Measurements from ENCODE around the gene LAMB3. TPM values are rescaled to one million over a fixed set of nuclear protein-coding genes. Genes with fewer than 3 reads are reported as not detected.
A peak's percentile ranks its signal among the peaks of the same experiment; 100 is the strongest.

The LAMB3 gene
- total RNA-seq, 1 donor from 2014 or later: 3.6 TPM

DNA sequence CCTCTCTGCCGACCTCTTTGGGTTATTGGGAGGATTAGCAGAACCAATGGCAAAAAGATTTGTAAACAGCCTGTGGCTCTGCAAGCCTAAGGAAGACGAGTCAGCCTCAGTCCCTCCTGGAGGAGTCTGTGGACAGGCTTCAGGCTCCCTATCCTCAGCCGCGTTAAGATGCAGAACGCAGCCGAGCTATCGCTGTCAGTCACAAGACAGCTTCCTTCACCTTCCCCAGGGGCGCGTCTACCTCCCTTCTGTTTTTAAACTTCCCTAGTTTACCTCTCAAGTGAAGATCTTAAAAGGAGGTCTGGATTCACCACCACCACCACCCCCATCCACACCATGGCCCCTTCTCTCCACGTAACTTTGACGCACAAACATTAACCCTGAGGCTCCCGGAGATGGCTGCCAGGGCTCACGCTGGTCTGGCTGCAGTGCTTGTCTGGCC is 68.0 kb downstream of the LAMB3 start:
- intact Hi-C loops (cut with DNase I): no loop called here
- no peak for DNase-seq (ENCODE audit: low spot score)

DNA sequence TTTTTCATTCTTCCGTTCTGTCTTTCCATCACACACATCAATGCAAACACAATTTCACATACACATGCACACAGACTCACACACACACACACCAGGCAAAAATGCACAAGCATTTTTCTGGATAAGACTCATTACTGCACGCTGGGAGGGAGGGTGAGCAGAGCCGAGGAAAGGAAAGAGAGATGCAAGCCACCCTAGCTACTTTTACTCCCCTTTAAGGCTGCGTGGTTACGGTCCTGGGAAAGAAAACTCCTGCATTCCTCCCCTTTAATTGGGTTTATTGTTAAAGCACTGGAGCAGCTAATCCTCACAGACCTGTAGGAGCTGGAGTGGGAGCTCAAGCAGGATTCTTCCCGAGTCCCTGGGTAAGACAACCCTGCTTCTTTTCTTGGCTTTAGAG is 68.8 kb downstream of the LAMB3 start, which contains the start of gene CAMK1G:
TSS of gene CAMK1G (plus strand) at position 307 of the 400 bp plus-strand sequence. CDS start 11,270 bp downstream, outside the sequence.
- intact Hi-C loops (cut with DNase I): no loop called here
- no peak for DNase-seq (ENCODE audit: low spot score)

DNA sequence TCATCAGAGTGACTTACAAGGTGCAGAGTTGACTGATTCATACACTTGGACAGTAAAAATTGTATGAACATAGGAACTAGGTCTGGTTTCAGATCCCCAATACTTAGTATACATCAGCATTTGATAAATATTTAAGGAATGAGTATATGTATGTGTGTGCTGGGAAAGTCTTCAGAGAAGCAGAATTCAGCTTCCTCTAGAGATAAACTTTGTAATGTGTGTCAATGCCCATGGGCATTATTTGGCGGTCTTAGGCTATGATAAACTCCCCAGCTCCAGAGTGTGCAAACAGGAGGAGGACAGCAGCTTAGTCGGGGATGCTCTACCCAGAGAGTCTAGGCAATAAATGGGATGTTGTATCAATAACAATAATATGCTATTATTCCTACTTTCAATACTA is 71.6 kb downstream of the LAMB3 start:
- no peak for DNase-seq (ENCODE audit: low spot score)
- intact Hi-C loops (cut with DNase I): no loop called here

DNA sequence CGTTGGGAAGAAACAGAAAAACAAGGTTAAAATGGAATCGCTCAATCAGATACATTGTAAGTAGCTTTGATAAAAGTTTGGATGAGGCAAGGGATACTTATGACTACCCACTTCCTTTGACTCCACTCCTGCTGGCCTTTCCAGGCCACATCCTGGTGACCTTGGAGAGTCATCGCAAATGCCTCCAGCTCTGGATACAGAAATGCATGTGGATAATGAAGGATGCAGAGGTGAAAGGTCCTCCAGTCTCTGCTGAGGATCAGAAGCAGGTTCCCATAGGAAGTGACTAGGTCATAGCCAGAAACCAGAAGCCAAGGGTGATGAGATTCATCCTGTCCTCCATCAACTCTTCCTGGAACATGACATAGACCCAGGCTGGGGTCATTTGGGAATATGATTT is 74.9 kb downstream of the LAMB3 start:
- intact Hi-C loops (cut with DNase I): loop anchor here (2.0 to 10.0 kb wide), 4 partner anchors 115 to 407 kb away; partner anchors contain the start of gene UTP25
- DNase-seq (ENCODE audit: low spot score): no peak

DNA sequence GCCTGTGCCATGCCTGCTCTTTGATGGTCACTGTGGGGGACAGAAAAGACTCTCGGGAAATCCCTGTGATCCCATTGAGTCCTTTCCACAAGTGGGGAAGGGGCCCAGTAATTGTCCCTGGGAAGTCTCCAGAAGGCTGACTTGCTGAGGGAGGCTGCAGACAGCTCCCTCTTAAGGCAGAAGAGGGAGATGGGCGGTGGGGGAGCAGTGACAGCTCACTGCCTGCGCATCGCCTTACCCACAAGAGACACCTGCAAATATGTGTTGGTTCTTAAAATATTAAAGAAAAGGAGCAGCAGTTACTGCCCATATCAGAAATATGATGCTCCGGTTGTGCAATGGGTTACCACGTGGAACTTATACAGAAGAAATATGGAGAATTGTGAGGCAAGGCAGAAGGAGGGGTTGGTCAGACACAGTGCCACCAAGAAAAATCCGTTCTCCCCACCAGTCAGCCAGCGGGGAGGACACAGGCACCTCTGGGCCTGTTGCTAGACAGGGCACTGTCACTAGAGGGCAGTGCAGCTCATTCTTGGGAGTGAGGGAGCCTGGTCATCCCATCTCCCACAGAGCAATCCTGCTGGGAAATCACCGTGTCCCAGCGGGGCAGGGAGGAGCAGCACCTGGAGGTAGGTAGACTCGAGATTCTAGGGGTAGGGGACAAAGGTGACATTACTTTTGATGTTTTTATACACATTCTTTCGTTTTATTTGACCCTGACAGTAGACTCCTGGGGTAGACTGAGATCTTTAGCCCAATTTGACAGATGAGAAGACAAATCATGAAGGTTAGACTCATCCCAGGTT is 75.6 kb downstream of the LAMB3 start:
- intact Hi-C loops (cut with DNase I): loop anchor here (2.0 to 10.0 kb wide), 4 partner anchors 116 to 408 kb away; partner anchors contain the start of gene UTP25
- peak; percentile 91 for DNase-seq (ENCODE audit: low spot score)

DNA sequence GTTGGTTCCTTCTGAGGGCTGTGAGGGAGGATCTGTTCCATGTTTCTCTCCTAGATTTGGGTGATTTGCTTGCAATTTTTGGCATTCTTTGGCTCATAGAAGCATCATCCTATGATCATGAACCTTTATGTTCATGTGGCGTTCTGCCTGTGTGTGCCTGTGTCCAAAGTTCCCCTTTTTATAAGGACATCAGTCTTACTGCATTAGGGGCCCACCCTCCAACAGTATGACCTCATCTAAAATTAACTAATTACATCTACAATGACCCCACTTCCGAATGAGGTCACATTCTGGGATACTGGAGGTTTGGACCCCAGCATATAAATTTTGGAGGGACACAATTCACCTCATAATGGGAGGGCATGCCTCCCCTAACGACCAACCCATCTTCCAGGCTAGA is 81.5 kb downstream of the LAMB3 start:
- no peak for DNase-seq (ENCODE audit: low spot score)
- intact Hi-C loops (cut with DNase I): loop anchor here (10.0 kb wide), 2 partner anchors 254 to 414 kb away; partner anchors contain the start of gene UTP25

DNA sequence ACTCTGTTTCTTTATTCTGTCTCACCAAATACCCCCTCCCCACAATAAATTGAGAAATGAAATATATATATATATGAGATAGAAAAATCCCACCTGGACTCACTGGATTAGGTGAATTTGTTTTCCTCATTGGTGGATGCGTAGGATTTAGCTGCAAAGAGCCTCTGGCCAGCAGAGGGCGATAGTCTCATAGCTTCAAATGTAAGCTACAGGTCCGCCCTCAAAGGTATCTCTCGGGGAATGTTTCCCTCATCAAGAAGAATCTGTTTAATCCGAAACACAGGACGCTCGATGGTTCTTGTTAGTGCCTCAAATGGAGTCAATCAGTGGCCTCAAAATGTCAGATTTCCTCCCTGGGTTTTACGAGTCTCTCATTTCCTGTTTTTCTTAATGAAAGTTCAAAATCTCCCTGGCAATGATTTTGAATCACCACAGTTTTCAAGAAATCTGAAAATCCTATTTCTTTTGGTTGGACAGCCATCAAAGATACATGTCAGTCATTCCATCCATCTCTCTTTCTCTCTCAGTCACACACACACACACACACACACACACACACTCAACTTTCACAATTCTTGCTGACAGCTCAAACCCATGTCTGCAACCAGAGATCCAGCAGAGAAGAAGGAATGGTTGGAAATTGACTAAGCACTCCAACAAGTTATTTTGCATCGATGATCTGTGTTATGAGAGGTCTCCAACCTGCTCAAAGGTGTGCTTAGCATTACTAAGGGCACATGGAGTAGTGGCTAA is 82.6 kb downstream of the LAMB3 start:
- intact Hi-C loops (cut with DNase I): loop anchor here (10.0 kb wide), 2 partner anchors 255 to 415 kb away; partner anchors contain the start of gene UTP25
- no peak for DNase-seq (ENCODE audit: low spot score)

DNA sequence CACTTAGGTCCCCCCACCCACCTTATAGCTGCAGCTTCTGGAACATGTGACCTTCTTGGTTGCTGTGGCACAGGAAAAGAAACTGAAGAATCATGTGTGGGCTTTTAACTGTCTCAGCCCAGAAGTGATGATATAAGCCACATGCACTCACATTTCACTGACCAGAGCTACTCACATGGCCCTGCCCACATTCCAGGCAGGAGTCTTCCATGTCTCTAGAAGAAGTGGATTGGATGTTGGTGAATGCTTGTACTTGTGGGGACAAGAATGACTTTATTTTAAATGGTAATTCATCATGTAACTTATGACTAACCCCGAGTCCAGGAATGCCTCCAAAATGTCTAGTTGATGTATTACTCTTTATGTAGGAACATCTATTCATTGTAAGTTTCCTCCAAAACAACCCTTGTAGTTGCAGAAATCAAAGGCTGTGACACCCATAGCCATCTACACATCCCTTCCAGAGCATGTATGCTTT is 84.5 kb downstream of the LAMB3 start:
- intact Hi-C loops (cut with DNase I): no loop called here
- DNase-seq (ENCODE audit: low spot score): no peak

DNA sequence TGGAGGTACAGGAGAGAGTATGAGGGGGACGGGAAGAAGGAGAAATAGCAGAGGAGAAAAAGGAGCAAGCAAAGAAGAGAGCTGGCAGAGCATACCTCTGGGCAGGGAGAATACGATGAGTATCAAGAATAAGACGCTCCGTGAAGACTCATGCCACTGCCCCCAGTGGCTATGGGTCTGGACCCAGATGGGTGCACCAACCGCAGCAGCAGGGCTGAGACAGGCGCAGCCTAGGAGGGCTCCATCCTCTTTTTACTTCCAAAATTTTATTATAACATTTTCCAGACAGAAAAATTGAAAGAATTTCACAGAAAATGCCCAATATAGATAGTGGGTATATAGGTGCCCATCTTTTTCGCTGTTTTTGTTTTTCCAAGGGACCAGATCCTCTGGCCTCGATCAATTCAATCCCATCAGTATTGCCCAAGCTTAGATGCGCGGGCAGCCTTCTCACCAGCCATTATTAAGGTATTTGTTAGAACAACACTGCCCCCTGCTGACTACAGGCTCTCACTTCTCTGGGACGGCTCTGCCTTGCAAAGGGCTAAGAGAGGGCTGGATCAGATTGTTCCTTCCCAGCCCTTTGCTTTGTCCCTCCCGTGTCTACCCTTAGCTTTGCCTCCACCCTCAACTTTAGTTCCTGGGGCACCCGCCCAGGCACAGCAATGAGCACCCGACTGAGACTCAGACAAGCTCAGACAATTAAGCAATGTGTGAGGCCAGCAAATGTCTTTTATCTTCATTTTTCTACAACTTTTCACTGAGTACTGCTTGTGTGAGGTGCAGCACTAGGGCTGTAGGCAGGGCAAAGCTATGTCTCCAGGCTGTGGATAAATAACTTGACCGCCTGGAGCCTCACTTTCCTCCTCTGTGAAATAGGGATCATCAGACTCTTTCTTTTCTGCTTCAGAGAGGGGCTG is 86.2 kb downstream of the LAMB3 start:
- intact Hi-C loops (cut with DNase I): no loop called here
- DNase-seq (ENCODE audit: low spot score): peak; percentile 79

Small RNA genes lying within 50 kb of the gene (microRNA-seq; reads per million reads assigned to microRNA genes)
- gene MIR4260: not detected

Other genes with a start within 250 kb of the LAMB3 start
- gene CAMK1G, start 68.7 kb downstream of the LAMB3 start, total RNA-seq: not detected
- 246 TPM for gene G0S2, start 23.0 kb upstream of the LAMB3 start, total RNA-seq
- 15.0 TPM for gene HSD11B1, start 52.4 kb upstream of the LAMB3 start, total RNA-seq
- gene TRAF3IP3, start 103.6 kb upstream of the LAMB3 start, total RNA-seq: 1.00 TPM
- gene C1orf74, start 132.1 kb upstream of the LAMB3 start, total RNA-seq: 1.6 TPM
- 34.0 TPM for gene IRF6, start 153.7 kb upstream of the LAMB3 start, total RNA-seq
- 4.1 TPM for gene UTP25, start 175.5 kb upstream of the LAMB3 start, total RNA-seq

Data from cardiac septum (tissue), 1 donor.